ENCODE measurements around the gene CYB561D2.
"Not testable (repeated sequence)": the region's sequence is repeated elsewhere in the genome, so short reads cannot be mapped to it uniquely, and the experiment has no call there.

Gene CYB561D2, protein sequence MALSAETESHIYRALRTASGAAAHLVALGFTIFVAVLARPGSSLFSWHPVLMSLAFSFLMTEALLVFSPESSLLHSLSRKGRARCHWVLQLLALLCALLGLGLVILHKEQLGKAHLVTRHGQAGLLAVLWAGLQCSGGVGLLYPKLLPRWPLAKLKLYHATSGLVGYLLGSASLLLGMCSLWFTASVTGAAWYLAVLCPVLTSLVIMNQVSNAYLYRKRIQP

DNA sequence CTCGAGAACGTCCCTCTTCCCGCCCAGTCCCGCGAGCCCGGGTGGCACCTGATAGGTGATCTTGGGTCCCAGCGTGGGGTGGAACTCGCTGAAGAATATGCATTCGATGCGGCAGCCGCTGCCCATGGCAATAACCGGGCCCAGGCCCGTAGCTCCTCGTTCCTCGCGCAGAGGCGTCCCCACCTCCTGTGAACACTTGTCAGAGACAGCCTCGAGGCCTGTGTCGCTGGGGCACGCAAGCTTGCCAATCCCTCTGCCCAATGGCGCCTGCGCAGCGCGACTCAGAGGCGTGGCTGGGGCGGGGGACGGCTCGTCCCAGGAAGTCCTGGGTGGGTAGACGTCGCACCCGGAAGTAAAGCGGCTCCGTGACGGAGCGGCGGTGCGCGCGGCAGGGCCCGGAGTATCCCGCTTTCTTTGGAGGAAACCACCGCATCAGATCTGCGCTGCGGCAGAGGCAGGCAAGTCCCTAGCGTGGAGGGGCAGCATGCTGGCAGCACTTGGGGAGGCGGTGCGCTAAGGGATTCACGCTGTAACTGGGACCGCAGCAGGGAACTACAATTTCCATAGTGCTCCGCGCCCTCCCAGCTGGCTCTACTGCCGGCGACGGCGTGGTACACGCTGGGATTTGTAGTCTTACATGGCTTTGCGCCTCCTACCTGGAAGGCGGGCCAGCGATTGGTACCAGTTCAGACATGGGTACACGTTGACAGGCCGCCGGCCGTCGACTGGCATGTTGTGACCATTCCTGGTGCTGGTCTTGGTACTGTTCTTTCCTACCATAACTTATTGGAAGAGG is at the start of gene CYB561D2, which contains the start of gene NPRL2:
CYB561D2 (plus strand) TSS at position 336 of the 796 bp plus-strand sequence. CDS start 572 bp downstream, outside the sequence.
NPRL2 (minus strand) TSS at position 249 of the 796 bp plus-strand sequence; CDS start at position 126, 123 bp downstream.
- peak; percentile 87 for DNase-seq

DNA sequence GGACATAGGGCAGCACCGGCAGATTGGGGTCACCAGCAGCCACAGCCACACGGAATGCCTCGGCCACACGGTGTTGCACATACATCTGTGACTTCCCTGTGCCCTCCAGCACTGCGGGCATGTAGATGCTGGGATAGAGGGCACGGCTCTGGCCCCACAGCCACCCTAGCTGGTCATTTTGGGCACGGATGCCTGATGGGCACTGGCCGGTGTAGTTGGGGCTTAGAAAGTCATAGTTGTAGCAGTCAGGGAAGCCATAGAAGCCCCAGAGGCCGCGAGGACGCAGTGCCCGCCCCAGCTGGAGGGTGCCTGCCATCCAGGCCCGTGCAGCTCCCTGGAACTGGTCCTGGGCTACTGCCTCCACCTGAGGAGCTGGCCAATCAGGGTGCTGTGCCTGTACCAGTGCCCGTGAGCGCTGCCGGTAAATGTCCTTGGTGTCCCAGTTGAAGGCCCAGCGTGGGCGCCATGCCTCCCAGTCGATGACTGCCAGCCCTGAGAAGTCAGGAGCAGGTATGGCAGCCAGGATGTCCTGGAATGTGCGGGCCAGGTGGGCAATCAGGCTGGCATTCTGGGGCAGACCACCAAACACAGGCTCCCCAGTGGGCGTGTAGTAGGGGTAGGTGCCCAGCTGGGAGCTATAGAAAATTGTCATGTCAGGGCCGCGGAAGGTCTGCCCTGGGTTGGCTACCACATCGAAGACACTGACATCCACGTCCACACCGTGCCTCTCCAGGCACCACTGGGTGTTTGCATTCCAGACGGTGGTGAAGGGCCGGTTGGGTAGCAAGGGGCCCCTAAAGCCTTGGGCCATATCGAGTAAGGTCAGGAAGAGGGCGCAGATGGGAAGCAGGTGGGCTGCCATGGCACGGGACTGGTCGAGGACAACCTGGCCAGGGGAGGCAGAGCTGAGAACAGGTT is 48.3 kb upstream of the CYB561D2 start:
- no peak for DNase-seq

DNA sequence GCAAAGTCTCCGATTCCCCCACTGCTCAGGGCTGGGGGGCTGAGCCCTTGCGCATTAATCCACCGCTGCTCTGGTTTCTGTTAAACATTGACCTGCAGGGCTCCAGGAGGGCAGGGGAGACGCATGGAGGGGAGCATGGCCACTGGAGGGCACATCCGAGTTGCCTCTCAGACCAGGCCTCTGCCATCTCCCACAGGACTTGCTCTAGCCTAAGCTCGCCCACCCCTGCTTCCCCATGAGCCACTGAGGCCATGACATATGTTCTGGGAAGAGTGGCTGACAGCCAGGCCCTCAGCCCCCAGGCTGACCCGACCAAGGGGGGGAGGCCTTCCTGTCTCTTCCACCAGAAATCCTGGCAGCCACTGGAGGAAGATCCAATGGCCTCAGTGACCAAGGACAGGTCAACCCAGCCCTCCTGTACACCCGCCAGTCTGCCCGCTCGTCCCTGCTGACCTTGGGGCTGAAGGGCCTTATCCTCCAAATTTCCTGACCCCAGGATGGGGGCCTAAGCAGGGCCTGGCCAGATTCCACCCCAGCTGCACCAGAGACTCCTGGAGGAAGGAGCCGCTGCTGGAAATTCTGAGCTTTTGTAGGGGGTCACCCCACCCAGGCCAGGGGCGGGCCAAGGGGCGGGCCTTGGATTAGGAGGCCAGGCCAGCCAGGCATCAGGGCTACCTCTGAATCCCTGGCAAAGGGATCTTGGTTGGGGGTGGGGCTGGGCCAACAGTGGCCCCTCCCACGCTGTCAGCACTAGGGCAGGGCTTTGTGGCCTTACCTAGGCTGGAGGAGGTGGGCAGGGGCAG is 47.4 kb upstream of the CYB561D2 start, which contains the start of gene HYAL1:
HYAL1 (minus strand) TSS at position 562 of the 803 bp plus-strand sequence. CDS start 618 bp downstream, outside the sequence.
- no peak for DNase-seq

DNA sequence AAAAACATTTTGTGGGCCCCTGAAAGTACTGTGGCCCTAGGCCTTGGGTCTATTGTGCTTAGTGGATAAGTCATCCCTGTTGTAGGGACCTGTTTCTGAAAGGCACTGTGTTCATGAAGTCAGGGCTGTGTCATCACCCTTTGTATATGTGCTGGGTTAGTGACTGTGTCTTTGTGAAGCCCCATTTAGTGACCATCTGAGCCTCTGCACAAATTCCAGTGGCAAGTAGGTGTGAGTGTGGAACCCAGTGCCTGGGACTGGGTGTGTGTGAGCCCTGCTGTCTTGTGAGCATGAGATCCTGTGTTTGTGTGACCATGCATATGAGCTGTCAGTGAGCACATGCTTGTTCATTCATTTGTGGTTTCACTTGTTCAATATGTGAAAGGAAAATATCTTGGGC is 46.1 kb upstream of the CYB561D2 start:
- no peak for DNase-seq

DNA sequence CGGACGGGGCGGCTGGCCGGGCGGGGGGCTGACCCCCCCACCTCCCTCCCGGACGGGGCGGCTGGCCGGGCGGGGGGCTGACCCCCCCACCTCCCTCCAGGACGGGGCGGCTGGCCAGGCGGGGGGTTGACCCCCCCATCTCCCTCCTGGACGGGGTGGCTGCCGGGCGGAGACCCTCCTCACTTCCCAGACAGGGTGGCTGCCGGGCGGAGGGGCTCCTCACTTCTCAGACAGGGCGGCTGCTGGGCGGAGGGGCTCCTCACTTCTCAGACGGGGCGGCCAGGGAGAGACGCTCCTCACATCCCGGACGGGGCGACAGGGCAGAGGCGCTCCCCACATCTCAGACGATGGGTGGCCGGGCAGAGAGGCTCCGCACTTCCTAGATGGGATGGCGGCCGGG is 38.6 kb upstream of the CYB561D2 start:
- DNase-seq = not testable (repeated sequence)

DNA sequence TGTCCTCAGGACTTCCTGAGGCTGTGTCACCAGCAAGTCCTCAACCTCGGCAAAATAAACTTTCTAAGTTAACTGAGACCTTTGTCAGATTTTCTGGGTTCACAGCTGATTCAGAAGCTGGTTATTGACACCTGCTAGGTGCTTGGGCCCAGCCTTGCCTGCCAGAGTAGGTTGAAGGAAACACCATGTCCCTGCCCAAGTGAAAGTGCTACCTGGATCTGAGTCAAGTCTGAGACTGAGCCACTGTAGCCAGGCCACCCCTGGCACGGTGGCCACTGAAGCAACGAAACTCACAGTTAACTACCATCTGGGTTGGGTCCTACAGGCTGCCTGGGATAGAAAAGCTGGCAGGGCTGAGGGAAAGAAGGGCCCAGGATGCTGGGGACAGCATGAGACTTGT is 36.3 kb upstream of the CYB561D2 start:
- no peak for DNase-seq

DNA sequence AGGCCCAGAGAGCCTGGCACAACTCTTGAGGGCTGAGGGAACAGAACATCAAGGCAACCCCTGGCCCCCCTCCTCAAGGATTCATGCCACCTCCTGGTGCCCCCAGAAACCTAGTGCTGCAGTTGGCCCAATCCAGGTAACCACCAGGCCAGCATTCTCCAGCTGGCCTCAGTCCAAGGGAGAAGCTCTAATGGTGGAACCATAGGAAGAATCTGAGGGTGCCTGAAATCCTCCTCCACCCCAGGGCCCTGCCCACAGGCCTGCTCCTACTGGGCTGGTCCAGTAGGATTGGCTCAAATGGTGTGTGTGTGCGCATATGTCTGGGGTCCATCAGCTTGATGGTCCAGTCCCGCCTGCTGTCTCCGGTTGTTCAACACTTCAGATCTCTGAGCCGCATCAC is 35.8 kb upstream of the CYB561D2 start:
- no peak for DNase-seq

DNA sequence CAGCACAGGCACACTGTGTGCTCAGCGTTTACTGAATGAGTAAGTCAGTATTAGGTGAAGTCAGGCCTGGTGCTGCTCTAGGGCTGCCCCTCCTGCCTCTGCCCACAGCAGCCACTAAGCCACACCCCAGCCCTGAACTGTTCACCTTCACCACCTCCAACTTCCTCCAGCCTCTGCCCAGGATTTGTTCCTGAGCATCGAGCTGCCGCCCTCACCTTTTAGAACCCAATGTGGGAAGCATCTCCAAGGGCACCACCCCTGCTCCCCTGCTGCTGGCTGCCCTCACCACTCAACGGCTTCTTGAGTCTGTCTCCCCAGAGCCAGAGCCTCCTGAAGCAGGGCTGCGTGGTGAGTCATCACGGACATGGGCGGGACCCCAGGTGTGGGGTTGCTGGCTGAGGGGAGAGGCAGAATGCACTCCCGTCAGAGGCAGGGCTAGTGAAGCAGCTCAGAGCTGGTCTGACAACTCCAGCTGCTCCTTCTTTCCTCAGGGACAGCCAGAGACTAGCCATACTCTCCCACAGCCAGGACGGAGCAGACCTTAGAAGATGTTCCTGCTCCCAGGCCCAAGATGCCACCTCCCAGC is 33.9 kb upstream of the CYB561D2 start:
- DNase-seq = no peak

DNA sequence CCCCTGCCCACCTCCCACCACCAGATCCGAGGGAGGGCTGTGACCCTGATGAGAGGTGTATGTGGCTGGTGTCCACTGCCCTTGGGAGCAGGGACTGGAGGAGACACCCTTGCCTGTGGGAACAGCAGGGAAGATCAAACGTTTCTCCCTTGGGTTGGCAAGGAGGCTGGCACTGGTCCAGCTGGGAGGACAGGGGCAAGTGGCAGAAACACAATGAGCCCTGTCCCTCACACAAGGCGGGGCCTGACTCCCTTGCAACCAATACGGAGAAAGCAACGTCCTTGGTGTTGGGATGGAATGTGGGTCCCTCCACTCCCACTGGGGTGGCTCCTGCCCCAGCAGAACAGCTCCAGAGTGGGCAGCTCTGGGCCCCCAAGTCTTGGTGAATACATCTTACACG is 33.4 kb upstream of the CYB561D2 start:
- DNase-seq = no peak

DNA sequence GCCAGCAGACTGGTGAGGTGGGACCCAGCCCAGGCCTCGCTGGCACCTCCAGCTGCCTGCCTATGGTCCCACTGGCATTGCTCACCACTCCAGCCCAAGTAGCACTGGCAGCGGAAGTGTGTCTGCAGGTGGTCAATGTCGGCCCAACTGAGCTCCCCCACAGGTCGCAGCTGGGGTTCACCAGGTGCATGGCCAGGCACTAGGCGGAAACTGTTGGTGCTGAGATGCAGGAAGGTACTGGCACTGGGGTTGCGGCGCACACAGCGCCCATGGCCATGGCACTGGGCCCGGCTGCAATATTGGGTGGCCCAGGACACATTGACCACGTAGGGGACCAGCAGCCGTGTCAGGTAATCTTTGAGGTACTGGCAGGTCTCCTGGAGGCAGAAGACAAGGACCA is 32.5 kb upstream of the CYB561D2 start:
- DNase-seq = no peak

DNA sequence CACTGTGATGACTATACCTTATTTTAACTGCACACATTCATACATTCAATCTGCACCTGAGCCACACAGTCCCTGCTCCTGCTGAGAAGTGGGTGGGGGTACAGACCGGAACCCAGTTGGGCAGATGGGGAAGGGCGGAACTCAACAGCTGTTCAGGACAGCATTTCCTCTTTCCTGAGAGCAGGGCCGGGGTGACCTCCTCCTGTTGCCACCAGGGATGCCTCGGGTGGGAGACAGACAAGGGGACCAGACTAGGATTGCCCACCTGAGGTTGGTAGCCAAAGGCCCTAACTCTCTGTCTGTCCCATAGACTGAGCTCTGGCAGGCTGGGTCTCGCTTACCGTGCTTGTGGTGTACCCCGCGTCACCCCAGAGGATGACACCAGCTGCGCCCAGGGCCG is 32.0 kb upstream of the CYB561D2 start:
- no peak for DNase-seq

DNA sequence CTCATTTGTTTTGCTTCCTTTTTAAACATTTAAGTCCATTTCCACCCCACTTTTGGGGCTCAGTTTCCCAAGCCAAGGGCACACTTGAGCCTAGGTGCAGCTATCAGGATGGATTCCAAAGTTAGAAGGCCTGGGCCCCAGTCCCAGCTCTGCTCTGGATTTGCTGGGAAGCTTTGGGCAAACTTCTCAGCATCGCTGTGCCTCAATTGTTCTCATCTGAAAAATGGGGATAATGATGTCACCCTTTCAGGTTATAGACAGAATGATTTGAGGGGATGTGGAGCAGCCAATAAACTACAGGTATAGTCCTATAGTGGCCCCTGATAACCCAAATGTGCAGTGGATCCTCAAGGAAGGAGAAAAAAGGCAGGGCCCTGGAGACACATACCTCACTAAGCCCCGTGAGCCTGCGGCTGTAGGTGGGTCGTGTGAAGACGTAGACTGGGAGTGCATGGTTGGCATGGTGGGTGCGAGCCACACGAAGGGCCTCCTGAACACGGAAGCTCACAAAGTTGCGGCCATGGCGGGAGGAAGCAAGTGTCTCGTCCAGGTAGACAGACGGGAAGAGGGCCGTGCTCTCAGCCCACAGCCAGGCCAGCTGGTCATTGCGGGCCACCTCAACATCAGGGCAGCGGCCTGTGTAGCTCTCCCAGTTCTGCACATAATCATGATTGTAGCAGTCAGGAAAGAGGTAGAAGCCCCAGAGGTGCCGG is 31.3 kb upstream of the CYB561D2 start:
- no peak for DNase-seq

DNA sequence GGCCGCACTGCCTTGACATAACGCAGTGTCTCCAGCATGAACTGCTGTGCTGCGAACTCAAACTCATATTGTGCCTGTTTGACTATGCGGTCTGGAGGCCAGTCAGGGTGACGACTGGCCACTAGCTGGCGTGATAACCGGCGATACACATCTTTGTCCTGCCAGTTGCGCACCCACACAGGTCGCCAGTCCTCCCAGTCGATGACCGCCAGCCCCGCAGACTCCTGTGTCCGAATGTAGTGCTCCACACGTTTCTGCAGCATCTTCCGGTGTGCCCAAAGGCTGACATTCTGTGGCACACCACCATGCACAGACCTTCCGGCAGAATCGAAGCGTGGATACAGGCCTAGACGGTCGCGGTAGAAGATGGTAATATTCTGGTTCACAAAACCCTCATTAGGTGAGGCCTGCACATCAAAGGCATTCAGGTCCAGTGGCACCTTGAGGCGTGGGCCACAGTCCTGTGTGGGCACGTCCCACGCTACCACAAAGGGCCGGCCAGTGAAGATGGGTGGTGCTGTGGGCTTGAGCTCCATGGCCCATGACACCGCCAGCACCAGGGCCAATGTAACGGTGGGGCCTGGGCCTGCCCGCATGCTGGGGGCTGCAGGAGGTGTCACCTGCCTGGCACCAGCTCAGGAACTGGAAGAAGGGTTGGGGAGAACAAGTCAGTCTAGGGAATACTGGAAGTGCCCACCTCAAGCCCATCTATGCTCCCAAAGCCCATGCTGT is 30.6 kb upstream of the CYB561D2 start:
- DNase-seq = no peak

DNA sequence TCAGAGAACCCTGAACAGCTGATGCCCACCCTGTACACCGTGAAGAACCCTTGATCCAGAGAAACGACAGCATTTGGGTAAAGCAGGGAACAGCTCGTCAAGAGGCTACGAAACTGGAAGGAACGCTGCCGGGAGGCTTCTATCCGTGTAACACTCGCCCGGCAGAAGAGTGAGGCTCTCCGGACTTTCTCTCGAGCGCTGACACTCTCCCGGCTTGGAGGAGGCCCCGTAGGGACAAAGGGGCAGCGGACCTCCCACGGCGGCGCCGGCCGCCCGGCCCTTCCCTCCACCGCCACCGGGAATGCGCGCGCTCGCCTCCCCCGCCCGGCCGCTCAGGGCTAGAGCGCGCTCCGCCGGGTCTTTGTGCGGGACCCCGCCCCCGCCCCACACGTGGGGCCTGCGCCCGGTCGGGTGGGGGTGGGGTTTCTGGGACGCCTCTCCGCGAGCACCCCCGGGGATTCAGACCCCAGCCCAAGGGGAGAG is 29.8 kb upstream of the CYB561D2 start:
- peak; percentile 66 for DNase-seq

DNA sequence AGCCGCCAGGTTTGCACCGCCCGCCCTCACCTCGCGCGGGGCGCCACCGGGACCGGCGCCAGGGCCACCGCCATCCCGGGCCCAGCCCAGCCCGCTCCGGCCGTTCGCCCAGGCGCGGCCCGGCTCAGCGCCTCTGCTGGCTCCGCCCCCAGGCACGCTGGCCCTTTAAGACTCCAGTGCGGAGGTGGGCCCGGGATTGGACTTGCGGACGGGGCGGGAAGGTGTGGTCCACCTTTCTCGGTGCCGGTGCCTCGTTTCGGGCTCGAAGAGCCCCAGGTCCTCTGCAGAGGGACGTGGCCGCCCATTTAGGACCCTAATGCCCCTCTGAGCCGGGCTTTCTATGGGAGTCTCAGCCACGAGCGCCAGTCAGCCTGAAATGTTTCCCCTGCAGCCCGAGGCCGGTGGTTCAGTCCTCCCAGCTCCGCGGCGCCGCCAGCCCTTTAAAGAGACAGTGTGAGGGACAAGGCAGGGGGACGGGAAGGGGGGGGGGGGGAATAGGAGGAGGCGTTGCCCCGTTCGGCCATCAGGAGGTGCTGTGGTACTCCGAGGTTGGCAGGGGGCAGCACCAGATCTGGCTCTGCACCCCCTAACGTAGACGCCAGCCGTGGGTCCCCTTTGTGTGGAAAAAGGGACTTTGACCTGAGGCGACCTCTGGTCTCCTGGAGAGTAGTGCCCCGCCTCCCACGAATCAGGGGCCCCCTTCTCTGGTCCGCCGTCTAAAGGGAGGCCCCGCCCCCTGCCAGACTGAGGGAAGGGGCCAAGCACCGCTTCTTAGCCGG is 29.1 kb upstream of the CYB561D2 start:
- DNase-seq = peak; percentile 88

DNA sequence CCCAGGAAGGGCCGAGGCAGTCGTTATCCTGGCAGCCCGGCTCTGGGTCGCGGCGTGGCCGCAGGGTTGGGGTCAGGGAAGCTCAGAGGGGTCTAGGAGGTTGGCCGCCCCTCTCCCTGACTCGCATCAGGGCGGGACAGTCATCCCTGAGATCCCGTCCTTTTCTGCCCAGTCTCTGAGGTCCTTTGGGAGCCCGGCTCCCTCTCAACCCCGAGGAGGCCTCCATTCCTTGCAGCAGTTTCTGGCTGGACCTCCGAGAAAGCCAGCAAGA is 28.6 kb upstream of the CYB561D2 start:
- DNase-seq = no peak

DNA sequence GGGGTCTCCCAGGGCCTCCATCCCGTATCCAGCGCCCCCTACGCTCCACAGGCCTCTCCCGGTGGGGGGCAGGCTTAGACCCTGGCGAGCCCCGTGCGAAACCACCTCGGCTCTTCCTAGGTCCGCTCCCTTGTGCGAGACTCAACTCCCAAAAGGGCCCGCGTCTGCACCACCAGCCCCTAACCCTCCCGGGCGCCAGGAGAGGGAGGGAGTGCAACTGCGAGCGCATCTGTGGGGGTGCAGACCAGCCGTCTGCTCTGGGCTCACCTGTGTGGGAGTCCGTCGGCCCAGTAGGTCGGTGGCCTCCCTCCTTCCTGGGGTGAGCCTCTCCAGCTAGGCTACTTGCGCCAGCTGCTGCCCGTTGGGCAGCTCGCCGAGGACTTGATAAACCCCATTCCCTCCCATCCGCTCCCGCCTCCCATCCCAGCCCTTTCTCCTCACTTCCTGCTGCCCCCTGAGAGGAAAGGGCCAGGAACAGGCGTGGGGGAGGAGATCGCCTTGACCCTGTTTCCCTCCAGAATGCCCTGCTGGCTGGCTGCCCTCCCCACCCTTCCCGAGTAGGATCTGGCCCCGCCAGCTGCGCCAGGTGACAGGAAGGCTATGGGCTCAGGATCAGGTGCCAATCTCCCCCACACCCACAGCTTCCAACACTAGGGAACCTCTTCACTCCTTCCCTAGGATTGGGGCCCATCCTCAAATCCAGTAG is 28.1 kb upstream of the CYB561D2 start, which contains the start of gene HYAL2:
HYAL2 (minus strand) TSS at position 360 of the 706 bp plus-strand sequence. CDS start 2,256 bp downstream, outside the sequence.
- no peak for DNase-seq

DNA sequence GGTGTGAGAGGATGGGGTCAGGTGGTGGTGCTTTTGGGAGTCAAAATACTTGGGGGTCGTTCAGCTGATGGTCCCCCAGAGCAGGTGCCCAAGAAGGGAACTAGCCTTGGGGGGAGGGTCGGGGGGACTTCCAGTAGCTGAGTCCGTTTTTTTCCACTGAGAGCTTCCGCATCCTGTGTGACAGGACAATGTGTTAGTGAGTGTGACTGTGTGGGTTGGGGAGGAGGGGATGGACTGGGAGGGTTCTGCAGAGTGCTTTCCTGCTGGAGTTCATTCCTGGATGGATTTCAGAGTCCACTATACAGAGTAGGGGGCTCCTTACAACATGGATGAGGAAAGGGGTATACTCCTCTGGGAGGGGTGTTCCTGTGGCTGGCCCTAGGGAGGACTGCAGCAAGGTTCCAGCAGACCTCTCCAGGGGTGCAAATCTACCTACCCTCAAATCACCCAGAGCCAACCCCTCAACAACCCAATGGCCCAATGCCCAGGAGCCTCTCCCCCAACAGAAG is 27.5 kb upstream of the CYB561D2 start:
- no peak for DNase-seq

Data from fibroblast of upper back skin (primary cell).